ENCODE measurements around the gene NBPF3.
"Not testable (repeated sequence)": the region's sequence is repeated elsewhere in the genome, so short reads cannot be mapped to it uniquely, and the experiment has no call there.

NBPF3 gene

DNA sequence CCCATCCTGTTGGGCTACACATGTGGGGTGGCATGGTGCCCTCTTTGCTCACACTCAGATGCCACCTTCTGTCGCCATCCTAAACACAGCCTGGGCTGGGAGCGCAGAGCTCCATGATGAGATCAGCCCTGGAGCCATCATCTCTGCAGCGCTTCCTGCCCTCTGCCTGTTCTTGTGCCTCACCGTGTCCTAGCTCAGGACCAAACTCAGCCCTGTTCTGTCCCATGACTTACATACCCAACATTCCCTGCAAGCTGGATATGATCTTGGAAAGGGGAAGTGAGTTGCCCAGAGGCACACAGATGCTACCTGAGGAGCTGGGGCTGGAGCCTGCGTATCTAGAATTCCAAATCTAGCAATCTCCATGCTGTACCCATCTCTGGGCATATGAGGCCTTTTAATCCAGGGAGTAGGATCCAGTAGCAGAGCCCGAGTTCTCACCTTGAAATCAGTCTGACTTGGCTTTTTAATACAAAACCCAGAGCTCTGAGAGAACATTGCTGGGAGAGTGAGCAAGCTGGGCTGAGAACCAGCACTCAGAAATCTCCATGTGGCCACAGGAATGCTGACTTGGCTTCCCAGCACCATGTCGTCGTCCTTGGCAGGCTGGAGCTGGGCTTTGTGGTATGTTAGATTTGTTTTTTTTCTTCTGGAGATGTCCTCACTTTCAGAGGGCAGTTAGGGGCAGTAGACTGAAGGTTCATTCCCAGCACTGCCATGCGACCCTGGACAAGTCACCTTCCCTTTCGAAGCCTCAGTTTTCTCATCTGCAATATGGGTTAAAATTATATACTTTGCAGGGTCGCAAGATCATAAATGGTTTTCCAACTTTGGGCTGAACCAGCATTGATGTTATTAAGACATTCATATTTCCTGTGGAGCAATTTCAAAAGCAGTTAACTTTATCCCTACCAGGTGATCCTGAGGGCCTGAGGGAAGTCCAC is 71.9 kb downstream of the NBPF3 start:
- peak; percentile 92 for DNase-seq (ENCODE audit: low read depth)
- no peak overlapping the region for H3K4me3 ChIP-seq (ENCODE audit: low read depth, low read length)

- no peak for DNase-seq (ENCODE audit: low read depth)
- no peak overlapping the region for H3K4me3 ChIP-seq (ENCODE audit: low read depth, low read length)
Measured at GRCh38 chr1:21514245-21514644, 74.3 kb downstream of the NBPF3 start.

DNA sequence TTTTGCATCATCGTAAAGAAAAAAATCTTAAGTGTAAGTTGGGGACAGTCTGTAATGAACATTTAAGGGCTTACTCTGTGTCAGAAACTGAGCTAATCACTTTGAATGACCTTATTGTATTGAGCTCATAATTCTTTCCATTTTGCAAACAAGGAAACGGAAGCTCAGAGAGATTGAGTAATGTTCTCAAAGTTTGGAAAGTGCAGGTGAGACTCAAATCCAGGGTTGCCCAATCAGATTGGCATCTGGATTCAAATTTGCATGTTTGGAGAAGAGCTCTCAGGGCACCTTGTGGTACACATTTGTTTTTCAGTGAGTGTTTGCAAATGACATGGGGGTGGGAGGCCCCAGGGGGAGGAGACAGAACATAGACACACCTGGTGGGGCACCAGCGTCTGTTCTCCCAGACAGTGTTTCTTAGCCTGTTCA is 77.2 kb downstream of the NBPF3 start:
- DNase-seq (ENCODE audit: low read depth), result no peak

GRCh38 chr1:21517660-21518480 is 77.9 kb downstream of the NBPF3 start:
- no peak for DNase-seq (ENCODE audit: low read depth)
- H3K4me3 ChIP-seq (ENCODE audit: low read depth, low read length), result no peak overlapping the region

More for the DNA sequence above, 77.2 kb downstream of the NBPF3 start:
- H3K4me3 ChIP-seq (ENCODE audit: low read depth, low read length), result no peak overlapping the region

GRCh38 chr1:21518774-21519455 is 79.0 kb downstream of the NBPF3 start:
- DNase-seq (ENCODE audit: low read depth), result no peak
- H3K4me3 ChIP-seq (ENCODE audit: low read depth, low read length), result no peak overlapping the region

- not testable (repeated sequence) for H3K4me3 ChIP-seq (ENCODE audit: low read depth, low read length); DNase-seq (ENCODE audit: low read depth)
Measured at GRCh38 chr1:21519486-21520070, 79.6 kb downstream of the NBPF3 start.

DNA sequence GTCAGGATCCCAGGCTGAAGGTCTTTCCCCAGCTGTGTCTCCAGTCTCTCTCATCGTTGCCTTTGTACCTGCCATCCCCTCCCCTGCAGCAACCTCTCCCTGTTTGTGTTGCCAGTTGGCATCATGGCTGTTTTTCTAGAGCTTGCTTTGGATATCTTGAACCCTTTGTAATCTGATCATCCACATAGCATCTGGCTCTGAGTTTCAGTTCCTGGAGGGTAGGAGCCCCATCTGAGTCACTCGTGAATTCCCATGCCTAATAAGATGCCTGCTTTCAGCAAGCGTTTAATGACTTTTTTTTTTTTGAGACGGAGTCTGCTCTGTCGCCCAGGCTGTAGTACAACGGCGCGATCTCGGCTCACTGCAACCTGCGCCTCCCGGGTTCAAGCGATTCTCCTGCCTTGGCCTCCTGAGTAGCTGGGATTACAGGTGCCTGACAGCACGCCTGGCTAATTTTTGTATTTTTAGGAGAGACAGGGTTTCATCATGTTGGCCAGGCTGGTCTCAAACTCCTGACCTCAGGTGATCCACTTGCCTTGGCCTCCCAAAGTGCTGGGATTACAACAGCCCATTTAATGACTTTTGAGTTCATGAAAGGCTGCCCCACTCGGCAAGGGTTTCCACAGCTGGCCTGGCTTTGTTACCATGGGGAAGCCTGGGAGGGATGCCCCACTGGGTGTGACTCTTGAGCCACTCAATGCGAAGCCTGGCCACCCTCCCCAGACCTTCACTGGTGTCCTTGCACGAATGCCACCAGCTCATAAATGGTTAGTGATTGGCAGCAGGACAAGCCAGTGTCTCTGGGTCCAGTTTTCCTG is 81.2 kb downstream of the NBPF3 start:
- DNase-seq (ENCODE audit: low read depth), result no peak
- no peak overlapping the region for H3K4me3 ChIP-seq (ENCODE audit: low read depth, low read length)

GRCh38 chr1:21521717-21522060 is 81.8 kb downstream of the NBPF3 start:
- no peak overlapping the region for H3K4me3 ChIP-seq (ENCODE audit: low read depth, low read length)
- DNase-seq (ENCODE audit: low read depth), result no peak

DNA sequence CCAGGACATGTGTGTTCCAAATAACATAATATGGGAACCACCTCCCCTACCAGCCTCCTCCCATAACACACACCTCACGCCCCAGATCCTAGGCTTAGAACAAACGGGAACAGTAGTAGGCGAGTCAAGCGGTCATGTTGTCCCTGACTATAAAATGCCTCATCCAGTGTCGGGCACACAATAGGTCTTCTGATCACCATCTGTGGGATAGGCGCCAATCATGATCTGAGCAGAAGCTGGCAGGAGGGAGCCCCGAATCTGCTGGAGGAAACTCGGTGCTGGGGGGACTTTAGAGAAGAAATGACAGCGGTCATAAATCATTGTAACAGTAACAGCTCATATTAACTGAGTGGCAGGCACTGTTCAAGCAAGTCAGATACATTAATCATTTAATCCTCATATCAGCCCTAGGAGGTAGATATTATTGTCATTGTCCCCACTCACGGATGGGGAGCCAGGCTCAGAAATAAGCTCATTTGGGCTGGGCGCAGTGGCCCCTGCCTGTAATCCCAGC is 82.6 kb downstream of the NBPF3 start:
- DNase-seq (ENCODE audit: low read depth), result no peak
- H3K4me3 ChIP-seq (ENCODE audit: low read depth, low read length), result no peak overlapping the region

DNA sequence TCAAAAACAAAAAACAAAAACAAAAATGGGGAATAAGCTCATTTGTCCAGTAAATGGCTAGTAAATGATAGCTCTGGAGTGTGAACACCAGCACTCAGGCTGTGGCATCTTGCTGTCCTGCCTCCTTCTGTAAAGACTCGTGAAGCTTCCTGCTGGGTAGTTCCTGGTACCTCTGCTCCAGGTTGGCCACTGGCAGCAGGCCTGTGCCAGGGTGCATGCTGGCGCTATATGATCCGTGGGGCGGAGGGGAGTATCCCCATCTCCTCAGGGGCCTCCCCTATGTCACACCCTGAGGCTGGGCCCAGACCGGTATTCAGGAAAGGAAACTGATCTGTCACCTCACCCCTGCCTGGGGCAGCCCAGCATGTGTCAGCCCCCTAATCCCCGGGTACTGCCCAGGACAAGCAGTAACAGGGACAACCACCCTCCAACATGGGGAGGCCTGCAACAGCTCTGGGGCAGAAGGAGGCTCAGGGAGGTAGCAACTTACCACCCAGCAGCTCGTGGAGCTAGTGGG is 83.4 kb downstream of the NBPF3 start:
- no peak for DNase-seq (ENCODE audit: low read depth)
- no peak overlapping the region for H3K4me3 ChIP-seq (ENCODE audit: low read depth, low read length)

DNA sequence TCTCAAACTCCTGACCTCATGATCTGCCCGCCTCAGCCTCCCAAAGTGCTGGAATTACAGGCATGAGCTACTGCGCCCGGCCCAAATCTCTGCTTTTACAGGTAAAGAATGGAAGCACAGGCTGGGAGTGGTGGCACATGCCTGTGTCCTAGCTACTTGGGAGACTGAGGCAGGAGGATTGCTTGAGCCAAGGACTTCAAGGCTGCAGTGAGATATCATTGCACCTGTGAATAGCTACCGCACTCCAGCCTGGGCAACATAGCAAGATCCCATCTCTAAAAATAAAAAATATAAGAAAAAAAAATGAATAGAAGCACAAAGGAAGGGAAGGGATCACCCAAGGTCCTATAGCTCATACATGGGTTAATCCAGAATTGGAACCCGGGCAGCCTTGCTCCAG is 84.3 kb downstream of the NBPF3 start:
- H3K4me3 ChIP-seq (ENCODE audit: low read depth, low read length), result no peak overlapping the region
- no peak for DNase-seq (ENCODE audit: low read depth)

DNA sequence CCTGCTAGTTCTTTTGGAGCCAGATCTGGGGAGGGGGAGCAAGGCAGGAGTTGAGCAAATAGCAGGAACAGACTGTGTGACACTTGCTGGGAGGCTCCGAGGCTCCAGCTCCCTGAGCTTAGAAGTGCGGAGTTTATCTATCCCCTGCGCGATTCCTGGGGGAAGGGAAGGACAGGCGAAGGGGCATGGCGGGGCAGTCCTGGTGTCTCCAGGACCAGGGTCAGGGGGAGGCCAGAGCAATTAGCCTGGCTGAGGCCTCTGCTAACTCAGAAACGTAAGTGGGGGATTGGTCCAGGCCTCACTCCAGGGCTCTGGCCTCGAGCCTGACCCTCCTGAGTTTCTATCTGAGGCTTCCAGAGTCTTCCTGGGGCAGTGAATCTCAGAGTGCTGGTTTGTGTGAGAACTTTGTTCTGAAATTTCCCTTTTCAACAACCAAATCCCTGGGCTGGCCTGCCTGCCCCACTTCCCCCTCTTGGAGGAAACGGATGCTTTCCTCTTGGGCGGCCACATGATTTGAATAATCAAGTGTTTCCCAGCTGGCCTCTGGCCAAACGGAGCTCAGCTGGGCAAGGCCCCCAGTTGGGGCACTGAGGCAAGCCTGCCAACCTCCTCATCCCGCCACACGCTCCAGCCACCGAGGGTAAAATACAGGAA is 84.9 kb downstream of the NBPF3 start:
- H3K4me3 ChIP-seq (ENCODE audit: low read depth, low read length), result no peak overlapping the region
- DNase-seq (ENCODE audit: low read depth), result no peak

- no peak for DNase-seq (ENCODE audit: low read depth)
- H3K4me3 ChIP-seq (ENCODE audit: low read depth, low read length), result no peak overlapping the region
Measured at GRCh38 chr1:21525340-21525717, 85.4 kb downstream of the NBPF3 start.

DNA sequence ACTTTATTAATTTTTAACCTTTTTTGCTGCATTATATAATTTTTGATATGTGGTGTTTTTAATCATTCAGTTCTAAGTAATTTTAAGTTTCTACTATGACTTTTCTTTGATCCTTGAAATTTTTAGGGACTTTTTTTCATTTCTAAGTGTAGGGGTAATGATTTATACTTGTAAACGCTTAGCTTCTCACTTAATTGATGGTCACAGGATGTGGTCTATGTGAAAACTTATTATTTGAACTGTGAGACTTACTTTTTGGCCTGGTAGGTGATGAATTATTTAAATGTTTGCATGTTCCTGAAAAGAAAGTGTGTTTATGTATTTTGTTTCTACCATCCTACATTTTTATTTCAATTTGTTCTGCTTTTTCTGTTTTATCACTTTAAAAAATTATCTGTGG is 86.5 kb downstream of the NBPF3 start:
- H3K4me3 ChIP-seq (ENCODE audit: low read depth, low read length), result no peak overlapping the region
- DNase-seq (ENCODE audit: low read depth), result no peak

DNA sequence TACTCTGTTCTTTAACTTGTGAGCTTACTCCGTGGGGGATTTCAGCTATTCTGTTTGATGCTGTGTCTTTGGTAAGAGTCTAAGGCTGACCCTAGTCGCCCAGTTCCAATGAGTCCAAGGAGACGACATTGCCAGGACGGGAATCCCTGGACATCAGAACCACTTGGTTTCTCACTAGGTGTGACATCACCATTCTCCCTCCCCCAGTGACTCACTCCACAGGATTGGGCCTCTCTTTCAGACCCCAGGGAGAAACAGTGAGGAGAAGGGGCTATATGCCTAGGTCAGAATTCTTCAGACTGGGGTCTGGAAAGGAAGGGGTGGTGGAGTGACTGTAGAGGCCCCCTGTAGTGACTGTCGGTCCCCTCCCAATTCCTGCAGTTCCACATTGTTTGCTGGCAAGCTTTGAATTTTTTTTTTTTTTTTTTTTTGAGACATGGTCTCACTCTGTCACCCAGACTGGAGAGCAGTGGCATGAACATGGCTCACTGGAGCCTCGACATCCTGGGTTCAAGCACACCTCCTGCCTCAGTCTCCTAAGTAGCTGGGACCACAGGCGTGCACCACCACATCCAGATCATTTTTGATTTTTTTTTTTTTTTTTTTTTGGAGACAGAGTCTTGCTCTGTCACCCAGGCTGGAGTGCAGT is 90.6 kb downstream of the NBPF3 start:
- no peak for DNase-seq (ENCODE audit: low read depth)

DNA sequence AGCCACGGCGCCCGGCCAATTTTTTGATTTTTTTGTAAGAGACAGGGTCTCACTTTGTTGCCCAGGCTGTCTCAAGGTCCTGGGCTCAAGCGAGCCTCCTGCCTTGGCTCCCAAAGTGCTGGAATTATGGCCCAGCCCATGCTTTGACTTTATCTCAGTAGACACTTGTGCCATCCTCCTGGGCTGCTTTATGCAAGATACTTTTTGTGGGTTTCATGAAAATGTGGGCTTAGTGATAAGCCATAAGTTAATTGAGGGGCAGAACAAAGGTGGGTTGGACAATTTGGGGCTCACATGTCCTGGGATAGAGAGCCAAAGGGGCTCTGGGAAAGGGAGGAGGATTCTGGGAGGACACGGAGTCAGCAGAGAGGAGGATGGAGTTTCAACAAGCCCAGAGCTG is 91.3 kb downstream of the NBPF3 start:
- no peak overlapping the region for H3K4me3 ChIP-seq (ENCODE audit: low read depth, low read length)
- no peak for DNase-seq (ENCODE audit: low read depth)

More for the DNA sequence above, 90.6 kb downstream of the NBPF3 start:
- H3K4me3 ChIP-seq (ENCODE audit: low read depth, low read length), result no peak overlapping the region

- no peak overlapping the region for H3K4me3 ChIP-seq (ENCODE audit: low read depth, low read length)
- no peak for DNase-seq (ENCODE audit: low read depth)
Measured at GRCh38 chr1:21532496-21532895, 92.6 kb downstream of the NBPF3 start.

Measured in skeletal muscle cell (primary cell).